Activated CD8-positive, alpha-beta memory T cell treated with anti-CD3 and anti-CD28 coated beads, Interleukin-2, amount 50 U/mL, for 1 hour (primary cell): Measurements from ENCODE around the gene GRIN3B.

ENCODE experiments used
- DNase-seq: peaks from one replicate; pipeline ENCODE4 v3.0.0-alpha.2; 2020; ENCODE audit errors: extremely low read depth

The GRIN3B gene

GRCh38 chr19:990746-991145 is 9.5 kb upstream of the GRIN3B start:
- no peak for DNase-seq

- peak; percentile 50 for DNase-seq
Measured at GRCh38 chr19:991174-991931, 8.9 kb upstream of the GRIN3B start.

- no peak for DNase-seq
Measured at GRCh38 chr19:991932-992669, 8.1 kb upstream of the GRIN3B start.

GRCh38 chr19:992670-993055 is 7.6 kb upstream of the GRIN3B start:
- no peak for DNase-seq

GRCh38 chr19:993361-993830 is 6.8 kb upstream of the GRIN3B start:
- no peak for DNase-seq

GRCh38 chr19:993831-994393 is 6.3 kb upstream of the GRIN3B start:
- DNase-seq: no peak

GRCh38 chr19:994516-994915 is 5.7 kb upstream of the GRIN3B start:
- DNase-seq: no peak

GRCh38 chr19:995051-995827 is 5.0 kb upstream of the GRIN3B start:
- DNase-seq: no peak

GRCh38 chr19:996051-996838 is 4.0 kb upstream of the GRIN3B start:
- peak; percentile 96 for DNase-seq

GRCh38 chr19:998064-998463 is 2.2 kb upstream of the GRIN3B start:
- DNase-seq: no peak

- no peak for DNase-seq
Measured at GRCh38 chr19:999379-999719, 870 bp upstream of the GRIN3B start.

- DNase-seq: no peak
Measured at GRCh38 chr19:1000591-1001537, 645 bp downstream of the GRIN3B start.

- DNase-seq: no peak
Measured at GRCh38 chr19:1001538-1002166, 1.4 kb downstream of the GRIN3B start.

- DNase-seq: no peak
Measured at GRCh38 chr19:1002600-1002999, 2.4 kb downstream of the GRIN3B start.

GRCh38 chr19:1003283-1003682 is 3.1 kb downstream of the GRIN3B start:
- DNase-seq: no peak

- DNase-seq: no peak
Measured at GRCh38 chr19:1004204-1004802, 4.1 kb downstream of the GRIN3B start.

- DNase-seq: no peak
Measured at GRCh38 chr19:1004803-1005664, 4.8 kb downstream of the GRIN3B start.

- no peak for DNase-seq
Measured at GRCh38 chr19:1006711-1007398, 6.6 kb downstream of the GRIN3B start.
